ENCODE measurements around the gene NPHP1.

NPHP1 gene

DNA sequence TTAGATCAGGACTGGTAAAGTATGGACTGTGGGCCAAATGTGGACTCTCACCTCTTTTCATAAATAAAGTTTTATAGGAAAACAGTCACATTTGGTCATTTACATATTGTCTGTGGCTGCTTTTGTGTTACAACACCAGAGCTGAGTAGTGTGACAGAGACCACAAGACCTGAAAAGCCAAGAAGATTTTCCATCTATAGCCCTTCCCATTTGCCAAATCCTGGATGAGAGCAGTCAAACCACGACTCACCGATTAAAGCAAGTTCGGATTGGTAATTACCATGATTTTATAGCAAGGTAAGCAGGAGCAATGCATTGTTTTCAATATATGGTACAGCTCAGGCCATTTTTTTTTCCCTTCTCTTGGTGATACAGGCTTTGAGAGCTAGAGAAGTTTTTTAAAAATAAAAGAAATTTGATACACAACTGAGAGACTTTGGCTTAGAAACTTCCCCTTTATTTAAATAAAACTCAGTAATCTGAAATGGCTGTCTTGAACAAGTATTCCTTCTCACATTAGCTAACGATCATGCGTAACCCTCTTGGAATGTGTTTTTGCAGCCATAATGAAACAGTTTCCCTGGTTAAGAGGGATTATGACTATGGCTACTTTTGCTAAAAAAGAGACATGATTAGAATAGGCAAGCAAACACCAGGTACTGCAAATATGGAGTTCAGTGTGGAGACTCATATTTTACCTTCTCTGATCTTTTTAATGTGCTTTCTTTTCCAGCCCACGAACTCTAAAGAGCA, 79.7 kb downstream of the NPHP1 start:
- H3K4me3 ChIP-seq (replicated peaks; ENCODE audit: low read depth, low read length) = no peak overlapping the region
- no peaks in the 10 kb centered on the region for H3K36me3 ChIP-seq (ENCODE audit: control insufficient read depth, insufficient read depth, low read length)
- TF ChIP-seq, protein P1, sequence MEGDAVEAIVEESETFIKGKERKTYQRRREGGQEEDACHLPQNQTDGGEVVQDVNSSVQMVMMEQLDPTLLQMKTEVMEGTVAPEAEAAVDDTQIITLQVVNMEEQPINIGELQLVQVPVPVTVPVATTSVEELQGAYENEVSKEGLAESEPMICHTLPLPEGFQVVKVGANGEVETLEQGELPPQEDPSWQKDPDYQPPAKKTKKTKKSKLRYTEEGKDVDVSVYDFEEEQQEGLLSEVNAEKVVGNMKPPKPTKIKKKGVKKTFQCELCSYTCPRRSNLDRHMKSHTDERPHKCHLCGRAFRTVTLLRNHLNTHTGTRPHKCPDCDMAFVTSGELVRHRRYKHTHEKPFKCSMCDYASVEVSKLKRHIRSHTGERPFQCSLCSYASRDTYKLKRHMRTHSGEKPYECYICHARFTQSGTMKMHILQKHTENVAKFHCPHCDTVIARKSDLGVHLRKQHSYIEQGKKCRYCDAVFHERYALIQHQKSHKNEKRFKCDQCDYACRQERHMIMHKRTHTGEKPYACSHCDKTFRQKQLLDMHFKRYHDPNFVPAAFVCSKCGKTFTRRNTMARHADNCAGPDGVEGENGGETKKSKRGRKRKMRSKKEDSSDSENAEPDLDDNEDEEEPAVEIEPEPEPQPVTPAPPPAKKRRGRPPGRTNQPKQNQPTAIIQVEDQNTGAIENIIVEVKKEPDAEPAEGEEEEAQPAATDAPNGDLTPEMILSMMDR (IDR thresholded peaks at IDR 0.05; ENCODE audit: insufficient read depth, low read length, poor library complexity, severe bottlenecking) = no peak
- H3K27me3 ChIP-seq (replicated peaks; ENCODE audit: control insufficient read depth, insufficient read depth, low read length) = peaks cover 1% of the 10 kb centered on the region
- no peak for DNase-seq (ENCODE audit: extremely low read depth, insufficient read length)

DNA sequence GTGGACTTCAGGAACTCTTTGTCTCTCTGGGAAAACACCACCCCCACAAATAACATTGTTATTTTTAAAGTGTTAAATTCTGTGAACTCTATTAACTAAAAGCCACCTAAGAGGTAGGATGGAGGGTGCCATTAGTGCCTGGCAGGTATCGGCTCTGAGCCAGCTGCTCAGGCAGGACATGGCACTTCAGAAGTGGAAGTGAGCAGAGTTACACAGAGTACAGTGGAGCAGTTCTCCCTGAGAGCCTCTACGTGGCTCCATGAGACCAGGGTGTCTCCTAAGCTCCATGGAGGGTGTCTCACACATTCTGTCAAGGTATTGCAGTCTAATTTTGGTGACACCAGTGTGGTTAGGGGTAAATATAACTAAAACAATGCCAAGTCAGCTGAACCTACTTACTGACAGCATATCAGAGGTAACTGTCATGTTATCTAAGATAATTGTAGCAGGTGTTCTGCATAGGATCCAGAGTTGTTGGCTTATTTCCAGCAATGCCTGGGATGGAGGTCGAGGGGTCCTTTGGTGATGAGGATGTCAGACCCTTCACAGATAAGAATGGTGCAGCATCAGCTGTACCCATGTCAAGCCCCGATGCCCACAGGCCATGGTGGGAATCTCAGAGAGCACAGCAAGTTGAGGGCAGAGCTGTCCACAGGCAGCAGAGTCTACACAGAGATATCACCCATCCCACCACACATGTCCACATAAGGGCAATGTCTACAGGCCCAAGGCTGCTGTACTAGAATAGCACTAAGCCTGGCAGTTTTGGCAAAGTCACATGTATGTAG, 80.6 kb downstream of the NPHP1 start:
- Histone ChIP-seq H3K27me3 (replicated peaks; ENCODE audit: control insufficient read depth, insufficient read depth, low read length) (peaks cover 1% of the 10 kb centered on the region), H3K4me3 (replicated peaks; ENCODE audit: low read depth, low read length) (no peak overlapping the region), H3K36me3 (ENCODE audit: control insufficient read depth, insufficient read depth, low read length) (no peaks in the 10 kb centered on the region)
- DNase-seq (ENCODE audit: extremely low read depth, insufficient read length) = no peak
- TF ChIP-seq, protein P1 (IDR thresholded peaks at IDR 0.05; ENCODE audit: insufficient read depth, low read length, poor library complexity, severe bottlenecking) = no peak

DNA sequence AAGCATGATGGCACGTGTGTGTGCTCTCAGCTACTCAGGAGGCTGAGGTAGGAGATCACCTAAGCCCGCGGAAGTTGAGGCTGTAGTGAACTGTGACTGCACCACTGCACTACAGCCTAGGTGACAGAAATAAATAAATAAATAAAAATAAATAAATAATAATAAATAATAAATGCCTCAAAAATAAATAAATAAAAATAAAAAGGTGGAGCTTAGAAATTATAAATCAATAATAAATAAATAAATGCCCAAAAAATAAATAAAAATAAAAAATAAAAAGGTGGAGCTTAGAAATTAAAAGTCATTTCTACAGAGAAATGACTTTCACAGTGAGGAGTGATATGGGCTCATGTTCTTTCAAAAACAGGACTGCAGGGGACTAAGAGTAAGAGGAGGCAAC, 83.2 kb downstream of the NPHP1 start:
- TF ChIP-seq, protein P1 (IDR thresholded peaks at IDR 0.05; ENCODE audit: insufficient read depth, low read length, poor library complexity, severe bottlenecking) = no peak
- H3K36me3 ChIP-seq (ENCODE audit: control insufficient read depth, insufficient read depth, low read length) = no peaks in the 10 kb centered on the region
- no peak for DNase-seq (ENCODE audit: extremely low read depth, insufficient read length)
- peaks cover 1% of the 10 kb centered on the region for H3K27me3 ChIP-seq (replicated peaks; ENCODE audit: control insufficient read depth, insufficient read depth, low read length)
- no peak overlapping the region for H3K4me3 ChIP-seq (replicated peaks; ENCODE audit: low read depth, low read length)

DNA sequence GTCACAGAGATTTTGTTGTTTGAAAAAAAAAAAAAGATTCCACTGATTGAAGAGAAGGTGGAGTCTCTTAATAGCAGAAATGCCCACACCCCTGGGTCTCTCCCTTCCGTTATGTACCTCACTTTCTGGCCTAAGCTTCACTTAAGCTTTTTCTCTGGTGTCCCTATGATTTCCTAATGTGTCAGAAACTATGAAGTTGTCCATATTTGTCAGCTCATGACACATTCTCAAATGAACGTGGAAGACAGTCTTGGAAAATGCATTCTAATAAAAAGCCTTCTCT, 83.8 kb downstream of the NPHP1 start:
- no peak for DNase-seq (ENCODE audit: extremely low read depth, insufficient read length)
- no peaks in the 10 kb centered on the region for H3K36me3 ChIP-seq (ENCODE audit: control insufficient read depth, insufficient read depth, low read length)
- TF ChIP-seq, protein P1 (IDR thresholded peaks at IDR 0.05; ENCODE audit: insufficient read depth, low read length, poor library complexity, severe bottlenecking) = no peak
- H3K27me3 ChIP-seq (replicated peaks; ENCODE audit: control insufficient read depth, insufficient read depth, low read length) = peaks cover 1% of the 10 kb centered on the region
- no peak overlapping the region for H3K4me3 ChIP-seq (replicated peaks; ENCODE audit: low read depth, low read length)

DNA sequence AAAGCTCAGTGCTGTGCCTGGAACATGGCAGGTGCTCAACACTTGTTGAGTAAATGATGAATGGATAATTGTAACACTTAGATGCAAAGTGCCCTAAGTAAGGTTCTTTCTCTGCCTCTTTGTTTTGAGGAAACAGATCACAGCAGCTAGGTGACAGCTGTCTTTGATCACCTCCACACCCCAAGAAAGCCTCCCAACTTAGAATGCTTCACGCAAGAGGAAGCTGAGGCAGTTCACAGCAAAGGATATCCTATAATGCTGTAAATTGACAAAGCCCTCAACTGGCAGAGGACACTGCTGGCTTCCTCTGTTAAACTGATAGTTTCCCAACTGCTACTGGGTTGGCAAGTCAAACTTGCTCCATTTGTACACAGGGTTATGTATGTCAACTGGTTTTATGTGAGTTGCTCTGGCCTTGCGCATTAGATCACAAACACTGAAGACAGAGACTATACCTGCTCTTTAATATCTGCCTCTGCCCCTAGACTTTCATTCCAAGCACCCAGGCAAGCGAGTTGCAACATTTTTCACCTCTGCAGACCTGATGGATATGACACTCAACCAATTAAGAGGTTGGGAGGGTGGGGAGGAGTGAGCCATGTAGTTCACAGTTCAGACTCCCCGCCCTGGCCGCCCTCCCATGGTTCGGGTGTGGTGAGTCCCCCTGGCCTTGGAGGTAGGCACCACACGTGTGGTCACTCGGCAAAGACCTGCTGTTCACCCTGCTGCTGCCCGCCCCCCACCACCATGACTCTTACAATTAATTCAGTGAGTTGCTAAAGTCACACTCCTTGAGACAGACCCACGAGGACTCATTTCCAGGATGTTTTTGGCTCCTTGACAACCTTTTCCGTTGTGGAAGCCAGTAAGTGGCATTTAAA, 84.4 kb downstream of the NPHP1 start:
- TF ChIP-seq, protein P1 (IDR thresholded peaks at IDR 0.05; ENCODE audit: insufficient read depth, low read length, poor library complexity, severe bottlenecking) = no peak
- DNase-seq (ENCODE audit: extremely low read depth, insufficient read length) = no peak
- no peak overlapping the region for H3K4me3 ChIP-seq (replicated peaks; ENCODE audit: low read depth, low read length)
- H3K36me3 ChIP-seq (ENCODE audit: control insufficient read depth, insufficient read depth, low read length) = no peaks in the 10 kb centered on the region
- peaks cover 1% of the 10 kb centered on the region for H3K27me3 ChIP-seq (replicated peaks; ENCODE audit: control insufficient read depth, insufficient read depth, low read length)

All from GM06990 (cell line).